HG03108 (cell line): ENCODE results near the gene MTX3.

ENCODE experiments used
- ATAC-seq: cut with Tn5 transposase; IDR thresholded peaks from one replicate; pipeline ENCODE4 v1.9.1; 2021; ENCODE audit warnings: moderate library complexity; ENCODE audit not compliant: unreplicated experiment

Gene MTX3

GRCh38 chr5:79936002-79936645 lies 54.9 kb downstream of the MTX3 start:
- ATAC-seq, result no peak

- no peak for ATAC-seq
These were observed 56.4 kb downstream of the MTX3 start for GRCh38 chr5:79934681-79935080.

DNA sequence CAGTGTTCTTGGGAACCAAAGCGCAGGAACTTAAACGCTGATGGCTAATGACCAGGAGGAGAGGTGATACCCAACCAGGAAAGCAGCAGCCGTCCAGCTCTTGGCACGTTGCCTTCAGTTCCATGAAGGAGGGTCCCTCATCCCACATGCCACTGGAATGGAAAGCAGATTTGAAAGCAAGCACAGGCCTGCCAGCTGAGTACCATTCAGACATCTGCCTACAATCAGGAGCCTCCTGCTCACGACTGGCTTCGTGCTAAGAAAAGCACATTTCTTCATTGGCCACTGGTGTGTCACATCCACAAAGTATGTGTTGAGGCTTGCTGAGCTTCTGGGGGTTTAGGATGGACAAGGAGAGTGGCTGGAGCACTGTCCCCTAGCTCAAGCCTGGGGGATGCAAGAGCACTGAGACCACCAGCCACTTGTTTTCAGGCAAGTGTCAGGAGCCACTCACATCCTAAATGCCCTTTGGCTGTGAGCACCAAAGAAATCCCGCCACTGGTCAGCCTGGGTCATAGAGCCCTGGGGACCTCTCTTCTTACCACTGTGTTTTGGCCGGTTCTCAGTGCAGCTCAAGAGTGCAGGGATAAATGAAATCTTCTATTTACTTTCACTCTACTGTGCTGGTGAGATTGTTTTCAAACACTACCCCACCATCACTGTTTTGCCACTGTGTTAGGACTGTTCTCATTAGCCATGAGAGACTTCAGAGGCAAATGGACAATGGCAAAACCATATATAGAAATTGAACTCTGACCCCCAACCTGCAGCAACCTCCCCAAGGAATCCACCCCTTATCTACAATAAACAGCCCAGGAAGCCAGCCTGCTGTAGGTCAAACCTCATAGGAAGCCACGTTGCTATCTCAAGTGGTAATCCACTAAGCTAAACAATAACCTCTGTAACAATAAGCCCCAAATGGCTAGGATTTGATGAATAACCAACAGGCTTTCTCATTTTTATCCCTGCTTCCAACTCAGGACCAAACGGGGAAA lies 58.3 kb downstream of the MTX3 start:
- no peak for ATAC-seq

DNA sequence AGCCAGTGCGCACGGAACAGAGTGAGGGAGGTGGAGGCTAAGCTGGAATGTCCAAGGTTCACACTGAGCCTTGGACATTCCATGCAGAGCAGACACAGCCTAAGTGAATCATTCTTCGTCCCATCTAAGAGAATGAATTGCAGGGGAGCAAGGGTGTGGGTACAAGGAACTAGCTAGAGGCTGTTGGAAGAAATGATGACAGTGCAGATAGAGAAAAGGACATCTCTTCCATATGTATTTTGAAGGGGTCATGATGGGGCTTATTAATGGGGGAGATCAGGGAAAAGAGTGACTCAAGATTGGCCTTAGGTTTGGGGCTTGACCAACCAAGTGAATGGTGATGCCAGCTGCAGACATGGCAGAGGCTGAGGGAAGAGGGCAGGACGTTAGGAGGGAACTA lies 59.2 kb downstream of the MTX3 start:
- no peak for ATAC-seq

GRCh38 chr5:79931409-79931808 lies 59.7 kb downstream of the MTX3 start:
- no peak for ATAC-seq

DNA sequence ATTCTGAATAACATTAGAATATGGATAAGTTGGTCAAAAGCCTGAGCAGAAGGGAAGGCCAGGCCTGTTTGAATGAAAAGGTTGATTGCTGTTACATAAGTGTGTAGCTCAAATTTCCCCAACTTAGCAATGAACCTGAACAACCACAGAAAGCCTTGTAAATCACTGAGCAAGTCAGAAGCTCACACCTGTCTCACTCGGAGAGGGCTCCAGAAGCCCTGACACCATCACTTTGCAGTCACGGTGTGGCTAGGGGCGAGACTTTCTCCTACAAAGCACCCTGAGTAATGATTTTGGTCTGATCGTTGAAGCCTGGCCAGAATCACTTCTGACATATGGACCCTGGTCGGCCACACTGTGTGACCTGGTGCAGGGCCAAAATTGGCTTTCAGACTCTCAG lies 62.0 kb downstream of the MTX3 start:
- no peak for ATAC-seq
